GM12874 (cell line): Measurements from ENCODE around the gene SYT1.

Experiments used
- TF ChIP-seq, protein P1 (sequence below): IDR thresholded peaks from 2 replicates; pipeline ENCODE4 v1.5.1; 2011; ENCODE audit warnings: low read depth, mild to moderate bottlenecking, control low read depth, low read length, moderate library complexity; ENCODE audit not compliant: insufficient read depth

The SYT1 gene

DNA sequence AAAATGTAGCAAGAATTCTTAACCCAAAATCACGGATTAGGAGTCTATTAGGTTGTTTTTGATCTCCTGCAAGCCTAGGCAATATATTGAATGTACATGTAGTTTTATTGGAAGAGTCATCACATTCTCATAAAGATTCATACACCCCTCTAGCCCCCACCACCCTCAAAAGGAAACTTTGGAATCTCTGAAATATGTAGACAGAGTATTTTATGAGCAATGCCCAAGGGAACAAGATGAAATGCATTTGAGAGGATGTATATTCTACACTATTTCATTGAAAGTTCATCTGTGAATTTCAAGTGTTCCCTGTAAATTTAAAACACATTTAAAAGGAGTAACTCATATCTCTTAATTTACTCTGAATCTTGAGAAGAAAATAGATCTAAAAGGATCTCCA lies 103.7 kb downstream of the SYT1 start:
- TF ChIP-seq, protein P1, sequence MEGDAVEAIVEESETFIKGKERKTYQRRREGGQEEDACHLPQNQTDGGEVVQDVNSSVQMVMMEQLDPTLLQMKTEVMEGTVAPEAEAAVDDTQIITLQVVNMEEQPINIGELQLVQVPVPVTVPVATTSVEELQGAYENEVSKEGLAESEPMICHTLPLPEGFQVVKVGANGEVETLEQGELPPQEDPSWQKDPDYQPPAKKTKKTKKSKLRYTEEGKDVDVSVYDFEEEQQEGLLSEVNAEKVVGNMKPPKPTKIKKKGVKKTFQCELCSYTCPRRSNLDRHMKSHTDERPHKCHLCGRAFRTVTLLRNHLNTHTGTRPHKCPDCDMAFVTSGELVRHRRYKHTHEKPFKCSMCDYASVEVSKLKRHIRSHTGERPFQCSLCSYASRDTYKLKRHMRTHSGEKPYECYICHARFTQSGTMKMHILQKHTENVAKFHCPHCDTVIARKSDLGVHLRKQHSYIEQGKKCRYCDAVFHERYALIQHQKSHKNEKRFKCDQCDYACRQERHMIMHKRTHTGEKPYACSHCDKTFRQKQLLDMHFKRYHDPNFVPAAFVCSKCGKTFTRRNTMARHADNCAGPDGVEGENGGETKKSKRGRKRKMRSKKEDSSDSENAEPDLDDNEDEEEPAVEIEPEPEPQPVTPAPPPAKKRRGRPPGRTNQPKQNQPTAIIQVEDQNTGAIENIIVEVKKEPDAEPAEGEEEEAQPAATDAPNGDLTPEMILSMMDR, result no peak

DNA sequence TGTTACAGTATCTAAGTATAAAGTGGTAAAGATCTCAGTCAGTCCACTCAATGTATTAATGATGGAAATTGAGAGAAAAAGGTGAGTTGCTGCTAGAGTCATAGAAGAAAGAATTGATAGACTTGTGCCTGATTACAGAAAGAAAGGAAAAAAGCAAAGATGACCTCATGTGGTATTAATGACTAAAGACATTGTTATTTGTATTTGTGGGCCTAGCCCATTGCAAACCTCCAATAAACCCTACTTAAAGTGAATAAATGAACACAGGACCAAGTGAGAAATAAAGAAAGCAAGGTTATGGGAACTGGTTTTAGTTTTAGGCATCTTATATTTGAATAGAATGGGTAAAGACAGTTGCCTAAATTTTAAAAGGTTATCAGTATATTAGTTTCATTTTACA lies 105.5 kb downstream of the SYT1 start:
- TF ChIP-seq, protein P1, result no peak

DNA sequence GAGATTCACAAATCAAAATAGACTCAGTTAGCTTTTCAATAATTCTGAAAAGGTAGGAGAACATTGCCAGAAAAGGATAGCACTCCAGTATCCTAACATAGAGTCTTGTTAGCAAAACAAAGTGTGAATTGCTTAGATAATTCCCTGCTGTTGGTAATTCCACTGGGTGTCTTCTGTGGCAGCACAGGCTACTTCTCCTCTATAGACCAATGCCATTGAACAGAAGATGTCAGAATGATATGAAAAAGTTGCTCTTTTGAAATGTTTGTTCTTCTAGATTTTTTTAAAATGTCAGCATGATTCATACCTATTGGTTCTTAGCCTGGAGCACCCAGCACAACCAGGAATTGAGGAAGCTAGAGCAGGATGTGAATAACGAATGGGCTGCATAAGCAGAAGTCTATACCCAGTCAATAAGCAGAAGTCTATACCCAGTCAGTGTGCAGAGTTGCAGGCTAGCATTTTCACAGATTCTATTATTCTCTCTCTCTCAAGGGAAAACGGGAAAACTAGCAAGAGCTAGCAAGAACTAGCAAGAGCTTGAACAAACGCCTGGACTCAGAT lies 112.8 kb downstream of the SYT1 start:
- TF ChIP-seq, protein P1, result no peak

DNA sequence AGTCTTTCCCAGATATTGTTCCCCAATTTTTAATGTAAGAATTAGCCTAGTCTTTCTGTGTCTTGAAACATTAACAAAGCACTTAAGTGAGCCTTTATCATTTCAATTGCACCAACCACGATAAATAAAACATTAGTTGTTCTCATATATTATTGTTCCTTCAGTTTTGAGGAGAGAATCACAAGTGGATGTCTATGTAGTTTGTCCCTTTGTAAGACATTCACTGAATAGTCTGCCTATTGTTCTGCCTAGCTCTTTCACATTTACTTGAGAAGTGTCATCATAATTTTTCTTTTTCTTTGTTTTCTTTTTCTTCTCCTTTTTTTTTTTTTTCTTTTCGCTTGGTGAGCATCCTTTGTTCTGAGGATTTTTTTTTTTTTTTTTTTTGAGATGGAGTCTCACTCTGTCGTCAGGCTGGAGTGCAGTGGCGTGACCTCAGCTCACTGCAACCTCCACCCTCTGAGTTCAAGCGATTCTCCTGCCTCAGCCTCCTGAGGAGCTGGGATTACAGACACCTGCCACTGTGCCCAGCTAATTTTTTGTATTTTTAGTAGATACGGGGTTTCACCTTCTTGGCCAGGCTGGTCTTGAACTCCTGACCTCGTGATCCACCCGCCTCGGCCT lies 129.7 kb downstream of the SYT1 start:
- TF ChIP-seq, protein P1, result no peak

DNA sequence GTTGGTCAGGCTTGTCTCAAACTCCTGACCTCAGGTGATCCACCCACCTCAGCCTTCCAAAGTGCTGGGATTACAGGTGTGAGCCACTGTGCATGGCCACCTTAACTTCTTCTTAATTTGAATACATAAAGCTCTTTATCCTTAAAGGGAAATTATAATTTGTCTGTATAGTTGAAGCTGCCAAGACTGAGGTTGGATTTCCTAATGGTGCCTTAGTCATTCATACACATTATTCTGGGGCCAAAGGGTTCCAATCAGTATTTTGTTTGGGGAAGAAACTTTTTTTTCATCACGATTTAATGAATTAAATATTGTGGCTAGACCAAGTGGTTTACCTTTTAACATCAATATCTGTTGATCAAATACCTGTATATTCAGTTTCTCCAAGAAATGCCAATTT lies 135.9 kb downstream of the SYT1 start:
- TF ChIP-seq, protein P1, result no peak

DNA sequence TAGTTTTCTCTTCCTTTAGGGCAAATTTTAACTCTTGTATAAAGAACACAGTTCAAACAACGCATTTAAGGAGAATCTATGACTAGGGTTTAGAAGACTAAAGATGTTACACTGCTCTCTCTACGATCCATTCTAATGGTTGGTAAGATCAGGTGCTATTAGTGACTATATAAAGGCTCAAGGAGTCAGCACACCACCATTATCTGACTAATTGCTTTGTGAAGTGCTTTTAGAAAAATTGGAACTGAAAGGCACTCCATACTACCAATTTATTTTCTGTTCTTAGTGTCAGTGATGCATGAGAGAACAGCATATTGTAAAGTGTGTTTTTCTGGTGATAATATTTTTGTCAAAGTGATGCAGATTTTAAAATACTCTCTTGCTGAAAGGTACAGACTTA lies 136.8 kb downstream of the SYT1 start:
- TF ChIP-seq, protein P1, result no peak

DNA sequence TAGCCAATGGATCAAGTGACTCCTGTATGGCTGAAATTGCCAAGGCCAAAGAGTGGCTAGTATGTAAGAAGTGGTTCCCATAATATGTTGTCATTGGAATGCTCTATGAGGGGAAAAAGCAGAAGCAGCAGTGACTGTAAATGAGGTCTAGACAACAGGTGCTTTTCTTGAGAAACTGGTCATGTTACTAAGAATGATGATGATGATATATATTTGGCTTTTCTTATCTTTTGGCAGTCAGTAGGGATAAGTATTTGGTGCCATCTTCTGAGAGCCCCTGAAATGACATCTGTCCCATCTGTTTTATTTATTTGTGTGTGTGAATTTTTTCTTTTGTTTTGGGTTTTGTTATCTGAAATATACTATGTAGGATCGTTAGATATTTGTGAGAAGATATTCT lies 141.7 kb downstream of the SYT1 start:
- TF ChIP-seq, protein P1, result no peak
